GM18498 (cell line): ENCODE data around the gene PRR5L.
"Not testable (repeated sequence)": the region's sequence is repeated elsewhere in the genome, so short reads cannot be mapped to it uniquely, and the experiment has no call there.

Experiments
- ATAC-seq: cut with Tn5 transposase; IDR thresholded peaks from one replicate; pipeline ENCODE4 v1.9.1; 2021; ENCODE audit warnings: mild to moderate bottlenecking, moderate library complexity; ENCODE audit not compliant: unreplicated experiment

Gene PRR5L

DNA sequence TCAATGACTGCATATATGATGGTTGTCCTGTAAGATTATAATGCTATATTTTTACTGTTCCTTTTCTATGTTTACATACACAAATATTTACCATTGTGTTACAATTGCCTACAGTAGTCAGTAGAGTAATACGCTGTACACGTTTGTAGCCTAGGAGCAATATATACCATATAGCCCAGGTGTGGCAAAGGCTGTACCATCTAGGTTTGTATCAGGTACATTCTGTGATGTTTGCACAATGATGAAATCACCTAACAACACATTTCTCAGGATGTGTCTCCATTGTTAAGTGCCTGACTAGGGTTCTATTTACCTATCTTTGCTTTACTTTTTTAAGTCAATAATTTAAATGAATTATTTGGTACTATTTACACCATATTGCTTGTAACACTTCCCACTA lies 21.9 kb downstream of the PRR5L start:
- ATAC-seq = no peak

DNA sequence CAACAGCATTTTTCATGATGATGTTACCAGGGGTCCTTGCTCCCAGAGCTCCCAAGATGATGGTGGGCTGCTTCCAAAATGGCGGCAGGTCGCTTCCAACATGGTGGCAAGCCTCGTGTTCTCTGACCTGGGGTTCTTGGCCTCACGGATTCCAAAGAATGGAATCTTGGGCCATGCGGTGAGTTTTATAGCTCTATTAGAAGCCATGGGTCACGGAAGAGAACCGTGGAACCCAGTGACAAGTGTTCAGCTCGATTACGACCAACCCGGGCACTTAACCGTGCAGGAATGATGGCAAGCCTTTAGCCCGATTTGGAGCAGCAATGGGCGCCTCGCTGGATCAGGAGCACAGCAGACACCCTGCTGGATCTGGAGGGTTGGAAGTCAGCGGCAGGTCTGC lies 28.9 kb downstream of the PRR5L start:
- not testable (repeated sequence) for ATAC-seq

DNA sequence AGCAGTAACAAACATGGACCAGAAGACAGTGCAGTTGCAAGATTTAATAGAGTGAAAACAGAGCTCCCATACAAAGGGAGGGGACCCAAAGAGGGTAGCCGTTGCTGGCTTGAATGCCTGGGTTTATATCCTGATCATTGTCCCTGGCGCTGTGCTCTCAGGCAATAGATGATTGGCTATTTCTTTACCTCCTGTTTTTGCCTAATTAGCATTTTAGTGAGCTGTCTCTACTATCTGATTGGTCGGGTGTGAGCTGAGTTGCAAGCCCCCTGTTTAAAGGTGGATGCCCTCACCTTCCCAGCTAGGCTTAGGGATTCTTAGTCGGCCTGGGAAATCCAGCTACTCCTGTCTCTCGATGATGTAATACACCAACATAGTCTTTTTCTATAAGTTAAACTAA lies 29.3 kb downstream of the PRR5L start:
- ATAC-seq = not testable (repeated sequence)

DNA sequence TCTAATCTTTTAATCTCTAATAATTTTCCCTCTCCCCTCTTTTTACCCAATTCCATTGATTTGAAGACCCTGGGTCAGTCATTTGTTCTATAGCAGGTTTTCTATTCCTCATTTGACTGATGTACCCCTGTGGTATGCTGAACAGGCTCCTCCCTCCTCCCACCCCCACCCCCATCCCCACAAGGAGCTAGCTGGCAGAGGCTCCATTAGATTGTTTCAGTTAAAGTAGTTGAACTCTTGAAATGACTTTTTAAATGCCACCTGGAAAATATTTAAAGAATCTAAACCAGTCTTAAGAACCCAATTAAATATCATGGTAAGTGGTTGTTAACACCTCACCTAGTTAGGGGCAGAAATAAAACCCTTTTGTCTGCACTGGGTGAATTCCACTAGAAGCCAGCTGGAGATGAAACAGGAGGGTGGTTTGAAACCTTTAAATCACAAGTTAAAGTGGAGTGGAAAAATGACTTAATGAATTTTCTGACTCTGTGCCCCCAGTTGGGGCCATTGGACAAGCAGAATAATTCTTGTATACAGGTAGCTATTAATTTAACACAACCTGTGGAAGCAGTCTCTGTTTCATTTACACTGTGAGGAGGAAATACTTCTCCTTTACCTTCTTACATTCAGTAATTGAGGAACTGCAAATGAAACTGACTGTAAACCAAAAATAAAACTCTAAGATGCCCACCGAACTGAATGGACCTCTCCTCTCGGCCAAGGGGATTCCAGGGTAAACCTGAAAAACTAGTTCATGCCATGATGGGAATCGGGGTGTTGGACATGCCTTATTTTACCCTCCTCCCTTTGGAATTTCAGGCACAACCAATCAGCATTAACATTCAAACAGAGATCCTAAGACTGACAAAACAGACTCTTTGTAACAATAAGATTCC lies 30.7 kb downstream of the PRR5L start:
- ATAC-seq = peak; percentile 86

DNA sequence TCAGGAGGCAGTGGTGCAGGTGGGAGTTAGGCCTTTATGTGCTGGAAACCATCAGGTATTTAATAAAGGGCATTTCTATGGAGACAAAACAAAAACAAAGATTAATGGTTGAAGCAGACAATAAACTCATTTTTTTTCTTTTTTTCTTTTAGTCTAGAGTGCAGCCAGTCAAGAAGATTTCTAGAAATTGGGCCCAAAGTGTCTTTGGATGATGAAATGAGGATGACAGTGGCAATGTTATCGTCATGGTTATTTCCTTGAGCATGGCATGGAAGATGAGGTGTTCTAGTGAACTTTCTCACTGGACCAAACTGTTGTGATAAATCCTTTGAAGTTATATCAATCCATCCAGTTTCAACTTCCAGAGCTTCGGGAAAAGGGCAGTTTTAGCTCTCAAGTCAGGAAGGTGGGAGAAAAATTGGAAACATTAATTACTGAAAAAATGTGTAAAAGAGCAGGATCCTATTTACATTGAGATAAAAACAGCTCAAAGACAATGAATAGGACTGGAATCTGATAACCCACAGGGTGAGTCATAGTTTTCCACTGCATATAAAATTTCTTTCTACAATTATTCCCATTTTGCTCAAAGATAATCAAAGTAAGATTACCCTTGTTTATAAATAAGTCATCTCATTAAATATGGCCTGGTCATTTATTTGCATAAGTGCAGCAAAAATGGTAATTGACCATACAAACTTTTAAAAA lies 33.0 kb downstream of the PRR5L start:
- ATAC-seq = no peak

DNA sequence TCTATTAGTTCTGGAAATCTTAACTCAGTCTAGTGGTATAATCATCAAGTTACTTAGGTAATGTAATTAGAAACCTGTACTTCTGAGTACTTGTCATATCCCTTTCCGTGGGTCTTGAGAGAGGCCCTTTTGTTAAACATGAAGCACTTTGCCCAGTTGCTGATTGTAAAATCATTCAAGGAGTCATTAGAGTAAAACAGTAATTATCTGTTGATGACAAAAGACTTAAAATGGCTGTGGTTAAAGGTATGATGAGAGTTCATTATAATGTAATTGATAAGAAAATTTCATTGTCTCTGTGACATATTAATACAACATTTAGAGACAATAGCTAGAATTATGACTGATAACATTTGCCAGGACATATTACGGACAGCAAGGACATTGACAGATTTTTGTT lies 34.3 kb downstream of the PRR5L start:
- ATAC-seq = no peak

DNA sequence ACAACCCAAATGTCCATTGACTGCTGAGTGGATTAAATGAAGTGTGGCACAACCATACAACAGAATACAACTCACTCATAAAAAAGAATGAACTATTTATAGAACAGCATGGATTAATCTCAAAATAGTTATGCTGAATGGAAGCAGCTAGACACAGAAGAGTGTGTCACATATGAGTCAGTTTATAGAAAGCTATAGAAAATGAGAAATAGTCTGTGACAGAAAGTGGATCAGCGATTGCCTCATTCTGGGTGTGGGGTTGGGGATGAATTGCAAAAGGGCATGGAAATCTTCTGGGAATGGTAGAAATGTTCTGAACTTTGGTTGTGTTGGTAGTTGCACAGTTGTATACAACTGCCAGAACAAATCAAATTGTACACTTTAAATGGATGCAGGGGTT lies 37.4 kb downstream of the PRR5L start:
- no peak for ATAC-seq

DNA sequence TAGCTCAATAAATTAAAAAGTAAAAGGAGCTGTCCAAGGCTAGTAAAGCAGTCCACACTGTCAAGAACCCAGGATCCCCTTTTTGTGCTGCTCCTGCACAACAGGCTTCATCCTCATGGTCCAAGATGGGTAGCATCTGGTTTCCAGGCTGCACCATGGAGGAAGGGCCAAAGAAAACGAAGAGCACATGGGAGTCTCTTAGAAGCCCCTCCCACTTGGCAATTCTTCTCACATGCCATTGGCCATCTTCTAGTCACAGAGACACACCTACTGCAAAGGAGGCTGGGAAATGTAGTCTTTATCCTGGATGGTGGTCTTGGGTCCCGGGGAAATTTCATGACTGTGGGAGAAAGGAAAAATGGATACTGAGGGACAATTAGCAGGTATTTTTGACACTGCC lies 37.8 kb downstream of the PRR5L start:
- no peak for ATAC-seq

DNA sequence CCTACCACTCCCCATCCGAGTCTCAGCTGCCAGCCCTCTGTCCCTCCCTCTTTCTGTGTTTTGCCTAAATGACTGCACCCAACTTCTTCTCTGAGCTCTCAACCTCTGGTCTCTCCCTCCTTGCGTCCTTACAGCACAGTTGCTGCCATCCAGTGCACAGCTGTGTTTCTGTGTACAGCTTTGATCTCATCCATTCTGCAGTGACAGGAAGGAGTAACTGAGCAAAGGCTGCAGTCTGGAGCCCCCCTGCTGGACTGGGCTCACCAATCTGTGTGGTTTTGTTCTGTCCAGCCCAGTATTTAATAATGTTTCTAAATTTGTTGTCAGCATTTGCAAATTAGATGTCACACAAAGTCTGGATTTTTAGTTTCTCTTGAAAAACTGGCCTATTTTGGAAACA lies 43.8 kb downstream of the PRR5L start:
- no peak for ATAC-seq

DNA sequence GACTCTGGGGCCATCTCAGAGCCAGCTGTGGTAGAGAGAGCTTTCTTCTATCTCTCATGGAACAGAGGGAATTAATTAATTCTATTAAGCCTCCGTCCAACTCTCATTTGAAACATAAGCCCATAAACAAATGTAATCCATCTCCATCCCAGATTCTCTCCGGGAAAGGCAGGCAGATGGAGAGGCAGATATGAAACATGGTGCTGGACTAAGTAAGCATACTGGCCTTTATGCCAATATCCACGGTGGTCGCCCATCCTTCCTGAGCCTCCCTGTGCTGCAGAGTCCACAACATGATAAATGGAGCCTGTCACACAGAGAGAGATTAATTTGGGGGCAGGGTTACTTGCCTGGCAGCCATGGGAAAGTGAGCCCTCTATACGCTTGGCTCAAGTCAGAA lies 44.8 kb downstream of the PRR5L start:
- ATAC-seq = no peak

DNA sequence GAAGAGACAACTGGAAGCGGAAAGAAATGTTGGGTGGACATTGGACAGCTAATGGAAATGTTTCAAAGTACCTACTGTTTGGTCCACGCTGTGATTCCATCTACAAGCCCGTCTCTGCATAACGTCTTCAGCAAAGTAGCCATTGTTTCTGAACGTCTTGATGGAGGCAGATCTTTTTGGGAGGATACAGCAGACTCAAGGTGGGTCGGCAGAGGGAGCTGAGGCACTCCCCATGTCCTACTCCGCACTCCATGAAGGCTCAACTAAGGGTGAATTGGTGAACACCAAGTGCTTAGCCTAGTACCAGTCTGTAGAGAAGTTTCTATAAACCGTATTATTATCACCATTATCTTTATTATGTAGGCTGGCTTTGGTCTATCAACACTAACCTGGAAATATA lies 45.8 kb downstream of the PRR5L start:
- no peak for ATAC-seq

DNA sequence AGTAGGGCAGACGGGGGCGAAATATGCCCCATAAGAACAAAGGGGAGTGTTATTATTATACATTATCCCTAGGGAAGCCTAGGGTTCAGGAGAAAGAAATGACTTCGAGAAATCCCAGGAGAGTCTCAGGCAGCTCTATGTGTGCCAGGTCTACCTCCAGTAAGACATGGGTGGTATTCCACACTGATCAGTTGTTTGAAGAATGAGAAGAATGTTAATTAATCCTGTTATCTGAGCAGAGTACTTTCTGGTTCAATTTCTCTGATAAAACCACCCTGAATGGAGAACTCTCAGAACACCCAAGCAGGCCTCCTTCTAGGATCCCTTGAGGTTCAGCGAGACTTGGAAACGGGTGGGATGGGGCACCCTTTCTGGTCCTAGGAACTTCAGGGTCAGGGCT lies 46.2 kb downstream of the PRR5L start:
- ATAC-seq = no peak

DNA sequence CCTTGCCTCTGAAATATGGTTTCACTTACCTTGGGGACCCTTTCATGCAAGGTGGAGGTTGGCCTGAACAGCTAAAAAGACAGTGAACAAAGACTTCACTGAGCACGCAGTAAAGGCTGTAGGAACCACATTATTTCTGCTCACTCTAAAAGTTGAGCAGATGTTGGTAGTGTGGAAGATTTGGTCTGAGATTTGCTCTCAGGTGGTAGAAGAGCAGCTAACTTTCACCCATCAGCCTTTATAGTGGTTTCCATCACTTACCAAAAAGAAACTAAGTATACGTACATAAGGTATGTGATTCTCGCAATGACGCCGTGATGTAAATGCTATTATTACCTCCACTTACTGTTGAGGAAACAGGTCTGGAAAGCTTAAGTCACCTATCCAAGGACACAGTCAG lies 47.3 kb downstream of the PRR5L start:
- ATAC-seq = no peak

DNA sequence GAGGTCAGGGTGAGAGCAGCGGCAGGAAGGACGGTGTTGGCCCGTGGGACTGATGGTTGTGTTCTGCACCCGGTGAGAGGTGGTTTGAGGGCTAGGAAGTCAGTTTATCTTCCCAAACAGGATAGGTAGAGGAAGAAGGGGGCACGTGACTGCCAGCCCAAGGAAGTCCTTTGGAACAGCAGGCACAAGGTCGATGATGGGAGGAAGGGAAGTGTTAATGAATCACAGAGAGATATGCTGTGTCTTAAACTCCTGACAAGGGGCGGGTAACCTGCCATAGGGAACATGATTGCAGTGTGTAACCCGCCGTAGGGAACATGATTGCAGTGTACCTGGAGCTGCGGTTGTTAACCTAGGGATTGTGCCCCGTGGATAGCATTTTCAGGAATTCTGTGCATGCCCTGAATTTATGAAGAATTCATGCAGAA lies 49.0 kb downstream of the PRR5L start:
- no peak for ATAC-seq

DNA sequence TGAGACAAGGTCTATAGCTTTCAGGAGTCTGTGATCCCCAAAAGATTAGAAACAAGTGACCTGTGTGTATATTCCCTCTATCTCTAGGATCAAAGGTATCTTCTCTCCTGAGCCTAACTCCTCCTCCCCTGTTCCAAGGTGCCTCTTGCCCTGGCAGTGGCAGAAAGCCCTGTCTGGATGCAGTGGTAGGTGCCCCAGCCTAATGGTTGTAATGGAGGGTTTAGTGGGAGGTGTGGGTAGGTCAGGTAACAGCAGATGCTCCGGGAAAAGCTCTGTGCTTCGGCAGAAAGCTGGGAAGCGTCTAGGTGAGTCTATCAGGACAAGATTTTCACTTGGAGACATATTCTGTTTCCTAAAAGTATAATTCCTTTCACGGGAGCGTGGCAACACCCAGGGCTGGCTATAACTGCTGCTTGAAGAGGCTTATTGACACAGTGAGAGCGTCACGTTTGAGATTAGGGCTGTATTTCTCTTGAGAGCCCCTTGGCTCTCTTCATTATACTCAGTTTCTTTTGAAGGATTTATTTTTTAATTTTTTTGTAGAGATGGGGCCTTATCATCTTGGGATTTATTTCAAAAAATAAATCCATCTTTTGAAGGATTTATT lies 49.5 kb downstream of the PRR5L start:
- no peak for ATAC-seq

DNA sequence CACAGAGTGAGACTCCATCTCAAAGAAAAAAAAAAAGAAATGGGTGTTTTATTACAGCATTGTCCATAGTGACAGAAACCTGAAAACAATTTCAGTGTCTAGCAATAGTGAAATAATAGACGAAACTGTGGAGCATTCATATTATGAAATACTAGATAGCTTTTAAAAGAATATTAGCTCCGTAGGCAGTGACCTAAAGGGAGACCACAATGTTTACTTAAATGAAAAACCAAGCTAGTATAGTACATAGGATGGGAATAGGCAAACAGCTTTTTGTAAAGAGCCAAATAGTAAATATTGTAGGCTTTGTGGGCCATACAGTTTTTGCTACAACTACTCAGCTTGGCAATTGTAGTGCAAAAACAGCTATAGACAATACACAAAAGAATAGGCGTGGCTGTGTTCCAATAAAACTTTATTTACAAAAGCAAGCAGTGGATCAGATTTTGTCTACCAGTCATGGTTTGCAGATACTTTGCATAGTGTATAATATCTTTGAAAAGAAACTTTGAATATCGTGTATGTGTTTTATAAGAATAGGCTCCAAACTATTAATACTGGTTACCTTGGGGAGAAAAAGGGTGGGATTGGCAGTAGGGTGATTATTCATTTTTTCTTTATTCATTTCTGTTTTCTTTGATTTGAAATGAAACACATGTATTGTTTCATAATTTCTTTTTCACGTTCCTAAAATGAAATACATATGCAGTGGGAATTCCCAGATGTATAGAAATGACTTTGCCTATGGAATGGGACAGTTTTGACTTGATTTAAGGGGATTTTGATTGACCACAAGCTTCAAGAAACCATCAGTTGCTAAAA lies 50.7 kb downstream of the PRR5L start:
- no peak for ATAC-seq

DNA sequence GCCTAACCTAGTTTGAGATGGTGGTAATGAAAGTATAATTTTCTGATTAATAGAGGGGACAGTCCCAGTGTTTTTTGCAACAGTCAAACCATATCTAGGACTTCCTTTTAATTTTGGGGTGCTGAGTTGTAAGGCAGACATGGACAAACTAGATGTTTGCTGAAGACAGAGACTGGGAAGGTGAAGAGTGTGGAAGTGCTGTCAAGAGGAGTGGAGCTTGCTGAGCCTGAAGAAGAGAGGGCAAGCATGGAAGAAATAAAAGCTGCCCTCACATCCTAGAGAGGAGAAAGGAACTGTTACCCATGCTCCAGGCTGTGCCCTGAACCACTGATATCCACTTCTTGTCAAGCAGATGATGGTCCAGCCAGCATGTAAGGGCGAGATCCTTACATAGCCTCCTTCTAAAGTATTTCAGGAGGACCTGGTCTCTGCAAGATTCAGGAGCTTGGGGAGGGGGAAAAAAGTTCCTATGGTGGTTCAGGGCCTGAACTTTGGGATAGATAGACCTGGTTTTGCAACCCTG lies 51.4 kb downstream of the PRR5L start:
- ATAC-seq = no peak

DNA sequence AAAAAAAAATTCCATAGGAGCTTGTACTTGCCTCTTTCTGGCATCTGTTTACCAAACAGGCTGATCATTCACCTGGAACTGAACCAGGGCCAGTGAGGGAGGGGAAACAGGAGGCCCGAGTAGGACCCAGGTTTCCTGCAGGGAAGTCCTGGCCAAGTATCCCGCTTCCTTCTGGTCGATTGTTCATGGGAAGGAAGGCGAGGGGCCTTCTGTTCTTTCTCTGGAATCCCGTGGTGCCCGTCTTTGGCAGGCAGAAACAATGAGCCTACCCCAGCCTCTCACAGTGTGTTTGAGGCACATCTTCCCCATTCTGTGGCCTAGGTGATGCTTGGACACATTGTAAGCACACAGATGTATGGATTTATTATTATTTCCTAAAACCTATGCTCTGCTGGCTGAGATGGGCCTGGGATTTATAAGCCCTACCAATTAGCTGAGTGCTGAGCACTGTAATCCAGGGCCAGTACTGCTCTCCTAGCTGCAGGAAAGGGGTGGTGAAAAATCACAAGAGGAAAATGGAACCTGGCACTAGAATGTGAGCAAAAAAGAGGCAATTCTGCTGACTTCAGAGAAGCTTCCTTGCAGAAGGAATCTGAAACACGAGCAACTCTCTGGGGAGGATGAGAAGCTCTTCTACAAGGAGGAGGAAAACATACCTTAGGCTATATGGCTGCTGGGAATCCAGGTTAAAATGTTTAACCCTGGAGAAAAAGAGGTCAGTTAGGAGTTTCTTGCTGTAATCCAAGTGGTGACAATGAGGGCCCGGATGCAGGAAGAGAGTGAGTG lies 53.5 kb downstream of the PRR5L start:
- no peak for ATAC-seq

DNA sequence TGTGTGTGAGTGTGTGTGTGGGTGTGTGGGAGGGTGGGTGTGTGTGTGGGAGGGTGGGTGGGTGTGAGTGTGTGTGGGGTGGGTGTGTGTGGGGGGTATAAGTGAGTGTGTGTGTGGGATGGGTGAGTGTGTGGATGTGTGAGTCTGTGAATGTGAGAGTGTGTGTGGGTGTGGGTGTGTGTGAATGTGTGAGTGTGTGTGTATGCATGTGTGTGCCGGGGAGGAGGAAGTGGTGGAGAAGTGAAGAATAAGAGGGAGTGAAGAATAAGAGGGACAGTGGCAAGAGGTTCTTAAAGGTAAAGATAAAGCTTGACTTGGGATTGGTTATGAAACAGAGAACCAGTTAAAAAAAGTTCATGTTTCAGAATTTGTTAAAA lies 54.0 kb downstream of the PRR5L start:
- no peak for ATAC-seq

DNA sequence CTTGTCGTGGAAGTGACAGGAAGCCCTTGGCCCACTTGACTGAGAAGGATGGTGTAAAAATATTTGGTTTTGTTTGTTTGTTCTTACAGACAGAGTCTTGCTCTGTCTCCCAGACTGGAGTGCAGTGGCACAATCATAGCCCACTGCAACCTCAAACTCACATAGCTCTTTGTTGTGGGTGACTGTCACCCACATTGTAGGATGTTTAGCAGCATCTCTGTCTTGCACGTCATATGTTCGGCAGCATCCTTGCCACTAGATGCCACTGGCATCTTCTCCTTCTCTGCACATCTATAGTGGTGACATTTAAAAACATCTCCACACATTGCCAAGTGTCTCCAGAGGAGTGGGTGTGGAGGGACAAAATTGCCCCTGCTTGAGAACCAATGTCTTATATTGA lies 56.8 kb downstream of the PRR5L start:
- ATAC-seq = no peak
